Measurements from ENCODE around the gene HDAC4. TPM values are rescaled to one million over a fixed set of nuclear protein-coding genes. Genes with fewer than 3 reads are reported as not detected.

Gene HDAC4
- total and polyA plus RNA-seq, 2 experiments from 2014 or later, result 8.1 to 41.8 TPM

GRCh38 chr2:239389414-239390329 lies 11.1 kb downstream of the HDAC4 start:
- Histone ChIP-seq H3K79me2 (replicated peaks; ENCODE audit: insufficient read depth) (peaks cover 96% of the 10 kb centered on the region), H4K20me1 (replicated peaks; ENCODE audit: insufficient read depth) (peaks cover 13% of the 10 kb centered on the region; the same call in 1 of the 2 replicates)

More at GRCh38 chr2:239389414-239390329, 11.1 kb downstream of the HDAC4 start:
- TF ChIP-seq ZNF114 (CRISPR knock-in tag; IDR thresholded peaks at IDR 0.05) (no peak), REST (IDR thresholded peaks at IDR 0.05; ENCODE audit: unreplicated experiment) (no peak), POLR2AphosphoS5 (IDR thresholded peaks at IDR 0.05; ENCODE audit: low read depth) (no peak), JUNB (IDR thresholded peaks at IDR 0.05; ENCODE audit: unreplicated experiment) (no peak), NANOG (IDR thresholded peaks at IDR 0.05; ENCODE audit: borderline replicate concordance) (no peak), CREB1 (CRISPR knock-in tag; IDR thresholded peaks at IDR 0.05; ENCODE audit: low read depth) (no peak), EZH2 (IDR thresholded peaks at IDR 0.05; ENCODE audit: low read depth, unreplicated experiment) (no peak), STAT1 (IDR thresholded peaks at IDR 0.05; ENCODE audit: unreplicated experiment) (no peak), ETS1 (IDR thresholded peaks at IDR 0.05) (no peak), ZNF462 (CRISPR knock-in tag; IDR thresholded peaks at IDR 0.05) (no peak), ZNF331 (CRISPR knock-in tag; IDR thresholded peaks at IDR 0.05; ENCODE audit: low read depth) (no peak), CTCF (conservative IDR thresholded peaks at IDR 0.05; ENCODE audit: low read depth in 2 of 2) (no peak), EZH2phosphoT487 (IDR thresholded peaks at IDR 0.05; ENCODE audit: unreplicated experiment) (no peak)
- peaks cover 23% of the 10 kb centered on the region for H3K36me3 Mint-ChIP-seq (ENCODE audit: low read depth)
- no peaks in the 10 kb centered on the region for H3K27me3 ChIP-seq (ENCODE audit: insufficient read depth)
- H3K4me3 Mint-ChIP-seq, result no peak overlapping the region
- H3K27ac Mint-ChIP-seq, result no peak overlapping the region
- DNase-seq (ENCODE audit: low spot score), result no peak
- H3K4me1 Mint-ChIP-seq, result peaks cover 30% of the 10 kb centered on the region
- H3K4me1 ChIP-seq (ENCODE audit: insufficient read depth), result no peaks in the 10 kb centered on the region
- no peaks in the 10 kb centered on the region for H3K9me2 ChIP-seq (ENCODE audit: insufficient read depth)
- no peak overlapping the region for H2AFZ ChIP-seq
- H3K27ac ChIP-seq (ENCODE audit: low read depth), result no peak overlapping the region
- H3K36me3 ChIP-seq (ENCODE audit: insufficient read depth), result no peaks in the 10 kb centered on the region
- ATAC-seq, result no peak
- H3K27me3 Mint-ChIP-seq (ENCODE audit: insufficient read depth, low read depth, poor library complexity), result peaks cover 2% of the 10 kb centered on the region
- no peaks in the 10 kb centered on the region; the same call in 2 of the 3 replicates for H3K9me3 Mint-ChIP-seq
- no peak overlapping the region for H3K4me3 ChIP-seq
- H3K4me2 ChIP-seq, result no peak overlapping the region
- H3F3A ChIP-seq (replicated peaks; ENCODE audit: low read depth), result no peaks in the 10 kb centered on the region

All from GM23338 (cell line).